WTC11 (cell line): ENCODE results near the gene UBASH3A. TPM values are rescaled to one million over a fixed set of nuclear protein-coding genes. Genes with fewer than 3 reads are reported as not detected.

Source experiments
- ATAC-seq: fragments of 200-7000 bp; cut with Tn5 transposase; 2 replicates; pipeline ENCODE4 v1.10.0; 2021; ENCODE audit warnings: mild to moderate bottlenecking, moderate library complexity
- CTCF ChIA-PET: fragments of 300-600 bp; sonication (Branson Sonifier 250); formaldehyde crosslinking; loops from one replicate; lab custom pipeline; 2021; ENCODE audit warnings: antibody characterized with exemption; lab: Charles Lee
- POLR2A ChIA-PET: fragments of 350-600 bp; sonication (Branson Sonifier 250); formaldehyde crosslinking; loops from one replicate; lab custom pipeline; 2021; ENCODE audit warnings: antibody characterized with exemption; lab: Charles Lee
- DNase-seq: peaks from one replicate; pipeline ENCODE4 v3.0.0; 2021; ENCODE audit warnings: low spot score
- H3K27ac Mint-ChIP-seq: 2 replicates; pipeline ENCODE4 v1.8.0; 2021; ENCODE audit warnings: mixed read lengths
- H3K27me3 Mint-ChIP-seq: 2 replicates; pipeline ENCODE4 v1.8.0; 2021; ENCODE audit warnings: low read depth, mild to moderate bottlenecking, moderate library complexity, mixed read lengths
- H3K36me3 Mint-ChIP-seq: 2 replicates; pipeline ENCODE4 v1.8.0; 2021; ENCODE audit warnings: mixed read lengths
- H3K4me1 Mint-ChIP-seq: 2 replicates; pipeline ENCODE4 v1.8.0; 2022; ENCODE audit warnings: mixed read lengths
- H3K4me3 Mint-ChIP-seq: 2 replicates; pipeline ENCODE4 v1.8.0; 2021; ENCODE audit warnings: mild to moderate bottlenecking, moderate library complexity, mixed read lengths
- H3K9me3 Mint-ChIP-seq: 2 replicates; pipeline ENCODE4 v1.8.0; 2021; ENCODE audit warnings: mixed read lengths
- AR ChIP-seq: fragments of 250-450 bp; sonication (Bioruptor Pico); IDR thresholded peaks from 2 replicates; pipeline ENCODE4 v1.9.0; 2021; ENCODE audit warnings: mild to moderate bottlenecking
- ATF2 ChIP-seq: sonication (generic); formaldehyde crosslinking; IDR thresholded peaks from 2 replicates; pipeline ENCODE4 v1.8.1; 2022; ENCODE audit warnings: low read depth, missing genetic modification reagents, borderline replicate concordance
- ATF3 ChIP-seq: sonication (generic); formaldehyde crosslinking; conservative IDR thresholded peaks from 2 replicates; pipeline ENCODE4 v1.8.1; 2022; ENCODE audit warnings: mild to moderate bottlenecking, missing genetic modification reagents
- CDX4 ChIP-seq: fragments of 250-450 bp; sonication (Bioruptor Pico); IDR thresholded peaks from 2 replicates; pipeline ENCODE4 v1.9.0; 2021; ENCODE audit warnings: moderate library complexity, mild to moderate bottlenecking, inconsistent platforms, borderline replicate concordance
- E2F4 ChIP-seq: sonication (generic); formaldehyde crosslinking; IDR thresholded peaks from 2 replicates; pipeline ENCODE4 v1.8.1; 2022; ENCODE audit warnings: low read depth, mild to moderate bottlenecking, moderate library complexity, missing genetic modification reagents, borderline replicate concordance
- EMX1 ChIP-seq: fragments of 250-450 bp; sonication (Bioruptor Pico); IDR thresholded peaks from 2 replicates; pipeline ENCODE4 v1.8.0; 2021; ENCODE audit warnings: mild to moderate bottlenecking
- ETV6 ChIP-seq: sonication (generic); formaldehyde crosslinking; IDR thresholded peaks from 2 replicates; pipeline ENCODE4 v1.8.1; 2022; ENCODE audit warnings: mild to moderate bottlenecking, missing genetic modification reagents
- FOXJ3 ChIP-seq: sonication (generic); formaldehyde crosslinking; IDR thresholded peaks from 2 replicates; pipeline ENCODE4 v1.9.0; 2021; ENCODE audit warnings: missing genetic modification reagents, mild to moderate bottlenecking, borderline replicate concordance
- FOXP1 ChIP-seq: sonication (generic); formaldehyde crosslinking; IDR thresholded peaks from 2 replicates; pipeline ENCODE4 v1.8.0; 2022; ENCODE audit warnings: missing genetic modification reagents, mild to moderate bottlenecking, moderate library complexity, borderline replicate concordance
- GABPB1 ChIP-seq: sonication (generic); formaldehyde crosslinking; IDR thresholded peaks from 2 replicates; pipeline ENCODE4 v1.8.1; 2023; ENCODE audit warnings: mild to moderate bottlenecking, missing genetic modification reagents
- GTF2I ChIP-seq: fragments of 250-450 bp; sonication (Bioruptor Pico); conservative IDR thresholded peaks from 2 replicates; pipeline ENCODE4 v1.4.0; 2021; ENCODE audit warnings: mild to moderate bottlenecking
- HMGA2 ChIP-seq: fragments of 250-450 bp; sonication (Bioruptor Pico); IDR thresholded peaks from 2 replicates; pipeline ENCODE4 v1.4.0; 2021; ENCODE audit warnings: mild to moderate bottlenecking, moderate library complexity
- IRF2 ChIP-seq: sonication (generic); formaldehyde crosslinking; IDR thresholded peaks from 2 replicates; pipeline ENCODE4 v1.8.0; 2022; ENCODE audit warnings: low read depth, missing genetic modification reagents, borderline replicate concordance
- JUN ChIP-seq: sonication (generic); formaldehyde crosslinking; IDR thresholded peaks from 2 replicates; pipeline ENCODE4 v1.8.0; 2023; ENCODE audit warnings: mild to moderate bottlenecking, missing genetic modification reagents
- KAT7 ChIP-seq: sonication (generic); formaldehyde crosslinking; IDR thresholded peaks from 2 replicates; pipeline ENCODE4 v1.8.1; 2023; ENCODE audit warnings: missing genetic modification reagents, mild to moderate bottlenecking, borderline replicate concordance
- RELA ChIP-seq: sonication (generic); formaldehyde crosslinking; IDR thresholded peaks from 2 replicates; pipeline ENCODE4 v1.8.1; 2022; ENCODE audit warnings: missing genetic modification reagents, mild to moderate bottlenecking, borderline replicate concordance
- RORB ChIP-seq: fragments of 250-450 bp; sonication (Bioruptor Pico); IDR thresholded peaks from 2 replicates; pipeline ENCODE4 v1.9.0; 2021; ENCODE audit warnings: mild to moderate bottlenecking
- SOX15 ChIP-seq: fragments of 250-450 bp; sonication (Bioruptor Pico); IDR thresholded peaks from 2 replicates; pipeline ENCODE4 v1.9.0; 2021; ENCODE audit warnings: mild to moderate bottlenecking
- SP1 ChIP-seq: sonication (generic); formaldehyde crosslinking; conservative IDR thresholded peaks from 2 replicates; pipeline ENCODE4 v1.8.1; 2022; ENCODE audit warnings: missing genetic modification reagents
- ZNF138 ChIP-seq: sonication (generic); formaldehyde crosslinking; conservative IDR thresholded peaks from 2 replicates; pipeline ENCODE4 v1.8.1; 2022; ENCODE audit warnings: mild to moderate bottlenecking, moderate library complexity, missing genetic modification reagents
- ZNF263 ChIP-seq: sonication (generic); formaldehyde crosslinking; IDR thresholded peaks from 2 replicates; pipeline ENCODE4 v1.8.1; 2022; ENCODE audit warnings: low read depth, mild to moderate bottlenecking, moderate library complexity, missing genetic modification reagents
- ZNF416 ChIP-seq: fragments of 250-450 bp; sonication (Bioruptor Pico); IDR thresholded peaks from 2 replicates; pipeline ENCODE4 v1.9.0; 2021; ENCODE audit warnings: mild to moderate bottlenecking, inconsistent platforms
- ZNF671 ChIP-seq: fragments of 250-450 bp; sonication (Bioruptor Pico); IDR thresholded peaks from 2 replicates; pipeline ENCODE4 v1.8.0; 2021; ENCODE audit warnings: mild to moderate bottlenecking
- ZSCAN18 ChIP-seq: fragments of 250-450 bp; sonication (Bioruptor Pico); IDR thresholded peaks from 2 replicates; pipeline ENCODE4 v2.1.2; 2022; ENCODE audit warnings: mild to moderate bottlenecking, moderate library complexity
- total RNA-seq: library from RNA; stranded (reverse); gene quantifications from 3 replicates; pipeline ENCODE4 v1.2.3, GENCODE V29; 2021

The UBASH3A gene
- total RNA-seq, 1 experiment from 2014 or later: not detected

- no peak overlapping the region for H3K27ac Mint-ChIP-seq
- H3K4me3 Mint-ChIP-seq: no peak overlapping the region
- H3K27me3 Mint-ChIP-seq: no peaks in the 10 kb centered on the region; the same call in 1 of the 2 replicates
- TF ChIP-seq E2F4 (no peak), ZNF671 (no peak), SOX15 (CRISPR knock-in tag) (no peak), GABPB1 (CRISPR knock-in tag) (no peak), RORB (CRISPR knock-in tag) (no peak), HMGA2 (no peak), CDX4 (no peak), ATF2 (CRISPR knock-in tag) (no peak), GTF2I (CRISPR knock-in tag) (no peak)
- TF ChIP-seq, all 79 proteins: peak for 0
- CTCF ChIA-PET: interaction anchor here (1.7 kb wide), 1 partner anchor 115 kb away, joined by 5 read pairs; no protein-coding TSS in a partner anchor
- POLR2A ChIA-PET: no interaction called here
- no peaks in the 10 kb centered on the region for H3K4me1 Mint-ChIP-seq
- H3K9me3 Mint-ChIP-seq: peaks cover 9% of the 10 kb centered on the region
- no peak for DNase-seq
- no peaks in the 10 kb centered on the region for H3K36me3 Mint-ChIP-seq
- ATAC-seq: no peak
These were observed 21.9 kb downstream of the UBASH3A start for GRCh38 chr21:42425591-42425990.

GRCh38 chr21:42426424-42426823, 22.7 kb downstream of the UBASH3A start:
- POLR2A ChIA-PET: no interaction called here
- no peaks in the 10 kb centered on the region; the same call in 1 of the 2 replicates for H3K27me3 Mint-ChIP-seq
- no peak for TF ChIP-seq ZNF263 (CRISPR knock-in tag)
- no peak for TF ChIP-seq RELA (CRISPR knock-in tag)
- TF ChIP-seq, all 79 proteins: peak for 0
- no peaks in the 10 kb centered on the region for H3K36me3 Mint-ChIP-seq
- DNase-seq (no peak), ATAC-seq (no peak)
- peaks cover 3% of the 10 kb centered on the region; the same call in 1 of the 2 replicates for H3K9me3 Mint-ChIP-seq
- H3K4me3 Mint-ChIP-seq: no peak overlapping the region
- no peaks in the 10 kb centered on the region for H3K4me1 Mint-ChIP-seq
- CTCF ChIA-PET: interaction anchor here (1.7 kb wide), 1 partner anchor 116 kb away, joined by 5 read pairs; no protein-coding TSS in a partner anchor
- no peak overlapping the region for H3K27ac Mint-ChIP-seq

GRCh38 chr21:42426876-42427480, 23.3 kb downstream of the UBASH3A start:
- ATAC-seq: no peak
- ChIA-PET CTCF (interaction anchor here (1.7 kb wide), 1 partner anchor 117 kb away, joined by 5 read pairs; no protein-coding TSS in a partner anchor), POLR2A (no interaction called here)
- no peak overlapping the region for H3K27ac Mint-ChIP-seq
- peaks cover 4% of the 10 kb centered on the region; the same call in 1 of the 2 replicates for H3K9me3 Mint-ChIP-seq
- no peaks in the 10 kb centered on the region; the same call in 1 of the 2 replicates for H3K27me3 Mint-ChIP-seq
- no peaks in the 10 kb centered on the region for H3K36me3 Mint-ChIP-seq
- H3K4me1 Mint-ChIP-seq: no peaks in the 10 kb centered on the region
- H3K4me3 Mint-ChIP-seq: no peak overlapping the region
- DNase-seq: no peak
- no peak for TF ChIP-seq FOXJ3 (CRISPR knock-in tag)
- TF ChIP-seq KAT7 (CRISPR knock-in tag): no peak
- TF ChIP-seq AR: no peak
- TF ChIP-seq EMX1 (CRISPR knock-in tag): no peak
- TF ChIP-seq ZNF416: no peak
- no peak for TF ChIP-seq IRF2 (CRISPR knock-in tag)
- TF ChIP-seq ETV6 (CRISPR knock-in tag): no peak
- TF ChIP-seq GTF2I (CRISPR knock-in tag): no peak
- no peak for TF ChIP-seq ZSCAN18 (CRISPR knock-in tag)
- TF ChIP-seq SP1 (CRISPR knock-in tag): no peak
- no peak for TF ChIP-seq ZNF138 (CRISPR knock-in tag)
- no peak for TF ChIP-seq JUN
- no peak for TF ChIP-seq ATF3 (CRISPR knock-in tag)
- no peak for TF ChIP-seq FOXP1 (CRISPR knock-in tag)
